ENCODE measurements around the gene WNK4.

WNK4 gene

GRCh38 chr17:42773290-42774035, 6.9 kb upstream of the WNK4 start, which contains the start of gene VPS25:
Gene VPS25 (plus strand): TSS chr17:42773449. CDS start chr17:42773476, 27 bp downstream.
- peak; percentile 66 to 77 for DNase-seq

GRCh38 chr17:42774066-42774745, 6.2 kb upstream of the WNK4 start:
- no peak for DNase-seq

DNA sequence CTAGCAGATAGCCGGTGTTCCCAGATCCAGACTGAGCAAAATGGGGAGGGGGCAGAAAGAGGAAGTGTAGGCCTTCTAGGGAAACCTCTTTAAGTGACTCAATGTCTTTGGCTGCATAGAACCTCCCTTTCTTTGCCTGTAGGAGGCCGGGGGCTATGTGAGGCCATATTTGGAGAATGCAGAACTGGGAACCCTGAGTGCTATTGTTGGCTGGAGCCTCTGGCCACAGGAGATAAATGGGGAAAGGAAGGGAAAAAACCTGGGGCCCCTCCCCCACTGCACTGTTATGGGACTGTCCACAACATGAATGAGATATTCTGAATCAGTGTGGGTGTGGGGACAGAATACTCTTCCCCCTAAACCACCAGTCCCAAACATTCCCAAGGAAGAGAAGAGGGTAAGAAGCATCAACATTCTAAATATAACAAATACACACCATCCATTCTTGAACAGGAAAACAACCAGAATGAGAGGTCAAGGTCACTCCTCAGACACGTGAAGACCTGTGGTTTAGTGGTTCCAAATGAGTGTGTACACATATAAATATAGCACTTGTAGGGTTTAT, 4.8 kb upstream of the WNK4 start:
- no peak for DNase-seq

GRCh38 chr17:42778570-42778969, 1.8 kb upstream of the WNK4 start:
- DNase-seq: no peak

GRCh38 chr17:42779304-42779935, 990 bp upstream of the WNK4 start:
- DNase-seq: no peak

DNA sequence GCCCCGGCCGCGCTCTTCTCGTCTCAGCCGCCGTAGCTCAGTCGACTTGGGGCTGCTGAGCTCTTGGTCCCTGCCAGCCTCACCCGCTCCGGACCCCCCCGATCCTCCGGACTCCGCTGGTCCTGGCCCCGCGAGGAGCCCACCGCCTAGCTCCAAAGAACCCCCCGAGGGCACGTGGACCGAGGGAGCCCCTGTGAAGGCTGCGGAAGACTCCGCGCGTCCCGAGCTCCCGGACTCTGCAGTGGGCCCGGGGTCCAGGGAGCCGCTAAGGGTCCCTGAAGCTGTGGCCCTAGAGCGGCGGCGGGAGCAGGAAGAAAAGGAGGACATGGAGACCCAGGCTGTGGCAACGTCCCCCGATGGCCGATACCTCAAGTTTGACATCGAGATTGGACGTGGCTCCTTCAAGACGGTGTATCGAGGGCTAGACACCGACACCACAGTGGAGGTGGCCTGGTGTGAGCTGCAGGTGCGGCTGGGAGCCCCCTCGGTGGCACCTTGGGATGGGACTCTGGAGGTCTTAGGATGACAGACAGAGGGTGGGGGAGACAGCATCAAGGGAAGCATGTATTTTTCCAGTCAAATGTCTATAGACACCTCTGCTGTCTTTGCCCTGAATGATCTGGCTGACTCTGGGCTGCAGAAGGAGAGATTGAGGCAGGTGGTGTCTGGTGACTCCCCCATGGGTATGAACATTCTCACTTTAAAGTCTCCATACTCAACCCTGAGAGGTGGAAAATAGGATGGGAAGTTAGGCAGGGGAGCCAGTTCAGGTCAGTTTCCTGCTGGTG, 635 bp downstream of the WNK4 start:
- no peak for DNase-seq

DNA sequence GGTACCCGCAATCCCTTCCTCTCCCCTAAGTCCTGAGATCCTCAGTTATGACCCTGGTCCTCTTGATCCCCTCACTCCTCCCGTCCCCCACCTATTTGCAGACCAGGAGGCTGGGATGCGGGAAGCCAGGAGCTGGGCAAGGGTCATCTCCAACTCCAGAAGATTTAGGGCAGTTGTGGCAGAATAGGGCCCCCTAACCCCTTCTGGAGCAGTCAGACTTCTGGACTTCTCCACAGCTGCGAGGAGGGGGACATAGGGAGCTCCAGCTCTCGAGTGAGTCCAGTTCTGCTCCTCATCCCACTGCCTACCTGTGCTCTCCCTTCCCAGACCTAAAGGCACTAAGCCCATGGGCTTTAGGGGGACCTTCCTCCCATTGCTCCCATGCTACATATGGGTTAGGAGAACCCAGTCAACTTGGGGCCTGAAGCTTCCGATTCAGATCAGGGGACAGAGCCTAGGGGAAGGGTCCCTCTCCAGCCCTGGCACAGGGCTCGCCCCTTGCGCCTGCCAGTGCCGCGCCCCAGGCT, 1.3 kb downstream of the WNK4 start:
- no peak for DNase-seq

- DNase-seq: no peak
Measured at GRCh38 chr17:42782166-42783061, 2.0 kb downstream of the WNK4 start.

DNA sequence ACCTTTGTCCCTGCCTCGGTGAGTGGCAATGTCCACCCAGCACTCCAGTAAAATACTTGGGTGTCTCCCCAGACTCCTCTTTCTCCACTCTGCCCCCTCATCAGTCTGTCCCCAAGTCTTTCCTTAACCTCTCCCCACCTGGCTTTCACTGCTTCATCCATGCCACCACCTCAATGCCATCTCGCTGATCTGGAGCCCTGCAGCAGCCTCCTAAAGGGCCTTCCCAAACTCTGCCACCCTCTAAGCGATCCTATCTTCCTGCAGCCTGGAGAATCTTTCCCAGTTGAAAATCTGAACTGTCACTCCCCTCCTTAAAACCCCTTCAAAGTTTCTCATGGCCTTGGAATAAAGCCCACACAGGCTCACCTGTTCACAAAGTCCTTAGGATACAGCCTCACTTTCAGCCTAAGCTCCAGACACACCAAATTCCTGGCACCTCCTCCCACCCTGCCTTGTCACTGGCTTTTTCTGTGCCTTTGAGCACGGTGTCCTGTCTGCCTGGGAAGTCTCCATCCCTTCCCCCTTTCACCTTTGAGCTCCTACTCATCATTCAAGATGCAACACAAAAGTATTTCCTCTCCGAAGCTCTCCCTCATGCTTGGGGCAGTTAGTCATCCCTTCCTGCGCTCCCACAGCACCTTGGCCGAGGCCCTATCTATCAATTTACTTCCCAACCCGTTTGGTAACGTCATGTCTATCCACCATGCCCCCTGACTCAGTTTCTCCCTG, 2.8 kb downstream of the WNK4 start:
- DNase-seq: no peak

GRCh38 chr17:42783791-42784138, 3.4 kb downstream of the WNK4 start:
- no peak for DNase-seq

DNA sequence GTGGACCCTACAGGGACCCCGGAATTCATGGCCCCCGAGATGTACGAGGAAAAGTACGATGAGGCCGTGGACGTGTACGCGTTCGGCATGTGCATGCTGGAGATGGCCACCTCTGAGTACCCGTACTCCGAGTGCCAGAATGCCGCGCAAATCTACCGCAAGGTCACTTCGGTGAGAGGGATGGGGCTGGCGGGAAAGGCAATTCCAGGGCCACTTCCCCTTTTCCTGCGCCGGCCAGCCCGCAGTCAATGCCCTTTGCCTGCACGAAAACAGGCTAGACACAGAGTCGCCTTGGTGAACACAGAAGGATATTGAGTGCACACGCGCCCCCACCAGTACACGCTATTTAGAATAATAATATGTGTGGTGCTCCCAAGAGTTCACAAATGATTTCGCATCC, 4.0 kb downstream of the WNK4 start:
- DNase-seq: no peak

DNA sequence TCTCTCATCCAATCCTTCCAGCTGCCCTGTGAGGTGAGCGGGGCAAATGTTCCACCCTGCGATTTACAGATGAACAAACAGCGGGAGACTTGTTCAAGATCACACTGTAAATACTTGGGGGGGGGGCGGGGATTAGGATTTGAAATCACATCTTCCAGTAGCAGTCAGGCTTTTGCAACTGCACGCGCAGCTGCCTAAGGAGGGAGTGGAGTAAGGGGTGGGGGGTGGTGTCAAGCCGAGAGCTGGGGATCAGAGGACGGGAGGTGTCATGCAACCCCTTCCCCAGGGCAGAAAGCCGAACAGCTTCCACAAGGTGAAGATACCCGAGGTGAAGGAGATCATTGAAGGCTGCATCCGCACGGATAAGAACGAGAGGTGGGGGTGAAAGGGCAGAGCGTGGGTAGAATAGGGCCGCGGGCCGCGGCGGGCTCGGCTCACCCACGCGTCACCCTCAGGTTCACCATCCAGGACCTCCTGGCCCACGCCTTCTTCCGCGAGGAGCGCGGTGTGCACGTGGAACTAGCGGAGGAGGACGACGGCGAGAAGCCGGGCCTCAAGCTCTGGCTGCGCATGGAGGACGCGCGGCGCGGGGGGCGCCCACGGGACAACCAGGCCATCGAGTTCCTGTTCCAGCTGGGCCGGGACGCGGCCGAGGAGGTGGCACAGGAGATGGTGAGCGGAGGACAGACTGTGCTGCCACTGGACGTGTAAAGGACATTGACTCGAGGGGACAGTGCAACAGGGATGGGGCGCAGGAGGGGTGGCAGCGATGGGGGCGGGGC, 4.6 kb downstream of the WNK4 start:
- DNase-seq: no peak

GRCh38 chr17:42787266-42787665, 6.9 kb downstream of the WNK4 start:
- DNase-seq: no peak

GRCh38 chr17:42791948-42792347, 11.5 kb downstream of the WNK4 start:
- no peak for DNase-seq

DNA sequence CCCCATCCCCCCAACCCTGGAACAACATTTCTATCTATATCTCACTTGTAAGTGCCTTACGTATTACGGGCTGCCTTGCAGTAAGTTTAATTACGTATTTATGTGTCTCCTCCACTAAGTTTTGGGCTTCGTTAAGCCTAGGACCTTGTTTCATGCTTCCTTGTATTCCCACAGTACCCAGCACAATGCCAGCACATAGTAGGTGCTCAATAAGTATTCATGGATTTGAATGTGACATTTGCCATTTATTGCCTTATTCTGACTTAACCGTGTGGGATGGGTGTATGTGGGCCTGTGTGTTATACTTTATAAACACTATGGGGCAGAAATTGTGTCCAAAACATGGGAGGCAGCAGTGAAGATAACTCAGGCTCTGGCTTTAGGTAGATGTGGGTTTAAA, 12.1 kb downstream of the WNK4 start:
- no peak for DNase-seq

DNA sequence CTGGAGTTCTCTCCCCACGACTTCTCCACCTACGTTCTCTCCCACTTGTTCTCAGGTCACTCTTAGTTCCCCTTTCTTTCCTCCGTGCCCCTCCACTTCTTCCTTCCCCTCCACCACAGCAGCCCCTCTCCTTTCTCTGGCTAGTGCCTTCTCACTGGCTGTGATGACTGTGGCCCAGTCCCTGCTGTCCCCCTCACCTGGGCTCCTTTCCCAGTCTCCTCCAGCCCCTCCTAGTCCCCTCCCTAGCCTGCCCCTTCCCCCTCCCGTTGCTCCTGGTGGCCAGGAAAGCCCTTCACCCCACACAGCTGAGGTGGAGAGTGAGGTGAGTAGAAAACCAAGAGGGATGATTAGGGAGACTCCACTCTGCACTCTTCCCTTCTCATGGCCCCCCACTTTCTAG, 14.7 kb downstream of the WNK4 start:
- no peak for DNase-seq

- DNase-seq: no peak
Measured at GRCh38 chr17:42795465-42795864, 15.1 kb downstream of the WNK4 start.

DNA sequence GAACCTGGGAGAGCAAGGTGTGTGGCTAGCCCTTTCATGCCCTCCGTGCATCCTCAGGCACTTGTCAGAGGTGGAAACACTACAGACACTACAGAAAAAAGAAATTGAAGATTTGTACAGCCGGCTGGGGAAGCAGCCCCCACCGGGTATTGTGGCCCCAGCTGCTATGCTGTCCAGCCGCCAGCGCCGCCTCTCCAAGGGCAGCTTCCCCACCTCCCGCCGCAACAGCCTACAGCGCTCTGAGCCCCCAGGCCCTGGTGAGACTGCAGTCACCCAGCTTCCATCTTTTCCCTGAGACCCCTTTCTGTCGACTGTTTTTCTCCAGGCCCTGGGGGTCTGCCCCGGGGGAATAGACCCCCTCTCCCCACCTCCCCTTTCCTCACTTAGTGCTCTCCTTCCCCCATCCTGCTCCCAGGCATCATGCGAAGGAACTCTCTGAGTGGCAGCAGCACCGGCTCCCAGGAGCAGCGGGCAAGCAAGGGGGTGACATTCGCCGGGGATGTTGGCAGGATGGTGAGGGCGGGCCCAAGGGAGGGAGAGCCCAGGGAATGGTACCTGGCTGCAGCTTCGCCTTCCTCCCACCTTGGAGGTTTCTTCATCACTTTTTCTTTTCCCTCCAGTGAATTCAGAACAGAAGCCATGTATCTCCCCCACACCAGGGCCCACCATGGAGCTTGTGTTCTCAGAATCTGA, 15.8 kb downstream of the WNK4 start:
- no peak for DNase-seq

Measured in hippocampal formation (tissue), 2 donors.